IMR-90 (cell line): ENCODE measurements around the gene KAZN. TPM values are rescaled to one million over a fixed set of nuclear protein-coding genes. Genes with fewer than 3 reads are reported as not detected.

ENCODE experiments used
- ATAC-seq: fragments of 200-7000 bp; cut with Tn5 transposase; 2 replicates; pipeline ENCODE4 v1.9.1; 2020; ENCODE audit warnings: low read depth, mild to moderate bottlenecking, moderate library complexity
- BruUV-seq: library from RNA; stranded (reverse); fragments of 400-500 nt; replicated peaks from 2 replicates; lab custom pipeline; 2021; lab: Mats Ljungman, UMichigan
- CTCF ChIA-PET: fragments of 300-600 bp; formaldehyde crosslinking; extraction: SDS; loops from one replicate; lab custom pipeline; 2021; ENCODE audit warnings: antibody characterized with exemption; lab: Yijun Ruan, JAX
- POLR2A ChIA-PET: fragments of 300-600 bp; sonication (Branson Sonifier 250); formaldehyde crosslinking; loops from one replicate; lab custom pipeline; 2022; ENCODE audit warnings: antibody characterized with exemption; ENCODE audit not compliant: unreplicated experiment; lab: Charles Lee
- DNase-seq: peaks from one replicate; pipeline ENCODE4 v3.0.0; 2013
- H2AFZ ChIP-seq: replicated peaks from 2 replicates; pipeline ENCODE3; 2013; ENCODE audit warnings: low read length, mild to moderate bottlenecking; ENCODE audit not compliant: poor library complexity
- H2AK5ac ChIP-seq: 2 replicates; pipeline ENCODE4 v1.6.1; 2013; ENCODE audit warnings: low read depth, low read length, inconsistent platforms
- H2AK9ac ChIP-seq: replicated peaks from 2 replicates; pipeline ENCODE3; 2013; ENCODE audit warnings: mild to moderate bottlenecking, low read depth, low read length, moderate library complexity; ENCODE audit not compliant: poor library complexity
- H2BK120ac ChIP-seq: 2 replicates; pipeline ENCODE4 v1.6.1; 2013; ENCODE audit warnings: low read depth, low read length, inconsistent platforms
- H2BK15ac ChIP-seq: 3 replicates; pipeline ENCODE4 v1.6.1; 2013; ENCODE audit warnings: low read depth, low read length, inconsistent platforms
- H2BK20ac ChIP-seq: 2 replicates; pipeline ENCODE4 v1.6.1; 2013; ENCODE audit warnings: low read depth, mild to moderate bottlenecking, inconsistent platforms, low read length, moderate library complexity
- H2BK5ac ChIP-seq: 2 replicates; pipeline ENCODE4 v1.6.1; 2013; ENCODE audit warnings: mild to moderate bottlenecking, low read depth, low read length, inconsistent platforms; ENCODE audit not compliant: poor library complexity, severe bottlenecking
- H3K14ac ChIP-seq: replicated peaks from 2 replicates; pipeline ENCODE4 v1.6.1; 2013; ENCODE audit warnings: low read depth, low read length, inconsistent platforms
- H3K18ac ChIP-seq: 2 replicates; pipeline ENCODE4 v1.6.1; 2013; ENCODE audit warnings: low read depth, low read length, control low read depth
- H3K23ac ChIP-seq: 2 replicates; pipeline ENCODE4 v1.6.1; 2013; ENCODE audit warnings: low read depth, low read length, inconsistent platforms
- H3K27ac ChIP-seq: 2 replicates; pipeline ENCODE4 v1.5.1; 2013; ENCODE audit warnings: mild to moderate bottlenecking, control low read depth, low read length; ENCODE audit not compliant: insufficient read depth
- H3K27me3 ChIP-seq: 2 replicates; pipeline ENCODE4 v1.6.1; 2013; ENCODE audit warnings: low read length; ENCODE audit not compliant: control insufficient read depth, insufficient read depth
- H3K36me3 ChIP-seq: 2 replicates; pipeline ENCODE4 v1.6.1; 2013; ENCODE audit warnings: low read length, mixed read lengths; ENCODE audit not compliant: control insufficient read depth, insufficient read depth
- H3K4ac ChIP-seq: 2 replicates; pipeline ENCODE4 v1.6.1; 2013; ENCODE audit warnings: low read depth, low read length, inconsistent platforms
- H3K4me1 ChIP-seq: 2 replicates; pipeline ENCODE4 v1.6.1; 2013; ENCODE audit warnings: low read length, mixed read lengths; ENCODE audit not compliant: control insufficient read depth, insufficient read depth
- H3K4me2 ChIP-seq: 2 replicates; pipeline ENCODE4 v1.6.1; 2013; ENCODE audit warnings: low read depth, mild to moderate bottlenecking, control low read depth, low read length, moderate library complexity
- H3K4me3 ChIP-seq: 2 replicates; pipeline ENCODE4 v1.5.1; 2013; ENCODE audit warnings: low read depth, mild to moderate bottlenecking, control low read depth, low read length, moderate library complexity; ENCODE audit not compliant: insufficient read depth
- H3K56ac ChIP-seq: 2 replicates; pipeline ENCODE4 v1.6.1; 2013; ENCODE audit warnings: low read length, inconsistent platforms; ENCODE audit not compliant: insufficient read depth; ENCODE audit errors: extremely low read depth
- H3K79me1 ChIP-seq, 2 experiments: 2 replicates each; pipeline ENCODE4 v1.6.1; 2013; ENCODE audit warnings: low read length in 2 of 2, inconsistent platforms in 1 of 2, low read depth in 1 of 2
- H3K9ac ChIP-seq: 2 replicates; pipeline ENCODE4 v1.6.1; 2013; ENCODE audit warnings: low read depth, low read length, control low read depth
- H3K9me1 ChIP-seq: 2 replicates; pipeline ENCODE4 v1.6.1; 2013; ENCODE audit warnings: low read length, inconsistent platforms; ENCODE audit not compliant: insufficient read depth
- H3K9me3 ChIP-seq: 2 replicates; pipeline ENCODE4 v1.6.1; 2013; ENCODE audit warnings: low read length; ENCODE audit not compliant: control insufficient read depth, insufficient read depth
- H4K20me1 ChIP-seq: 2 replicates; pipeline ENCODE4 v1.6.1; 2013; ENCODE audit warnings: low read length, inconsistent platforms; ENCODE audit not compliant: insufficient read depth
- H4K5ac ChIP-seq: 2 replicates; pipeline ENCODE4 v1.6.1; 2013; ENCODE audit warnings: mild to moderate bottlenecking, low read depth, low read length, control low read depth
- H4K8ac ChIP-seq, 2 experiments: 2 replicates each; pipeline ENCODE4 v1.6.1; 2013; ENCODE audit warnings: low read depth in 2 of 2, low read length in 2 of 2, control low read depth in 1 of 2, inconsistent platforms in 1 of 2
- H4K91ac ChIP-seq: 2 replicates; pipeline ENCODE4 v1.6.1; 2013; ENCODE audit warnings: low read depth, low read length, inconsistent platforms; ENCODE audit not compliant: insufficient read depth
- BHLHE40 ChIP-seq: fragments of 150-350 bp; IDR thresholded peaks from 2 replicates; pipeline ENCODE4 v1.6.1; 2016; ENCODE audit warnings: mild to moderate bottlenecking, low read depth, low read length
- CEBPB ChIP-seq: IDR thresholded peaks from 2 replicates; pipeline ENCODE4 v1.6.1; 2012; ENCODE audit warnings: low read depth, low read length, improper control_type of control experiment
- CHD1 ChIP-seq: IDR thresholded peaks from 2 replicates; pipeline ENCODE4 v1.6.1; 2012; ENCODE audit warnings: low read depth, low read length, improper control_type of control experiment
- CTCF ChIP-seq: conservative IDR thresholded peaks from 2 replicates; pipeline ENCODE4 v1.5.1; 2012; ENCODE audit warnings: mild to moderate bottlenecking, low read depth, low read length, improper control_type of control experiment
- FOS ChIP-seq: fragments of 150-350 bp; IDR thresholded peaks from 2 replicates; pipeline ENCODE4 v1.6.1; 2016; ENCODE audit warnings: low read depth, low read length
- MAFK ChIP-seq: IDR thresholded peaks from 2 replicates; pipeline ENCODE4 v1.6.1; 2012; ENCODE audit warnings: low read depth, low read length, improper control_type of control experiment
- MXI1 ChIP-seq: IDR thresholded peaks from 2 replicates; pipeline ENCODE4 v1.6.1; 2012; ENCODE audit warnings: low read depth, mild to moderate bottlenecking, low read length, moderate library complexity, borderline replicate concordance
- NFE2L2 ChIP-seq: fragments of 150-350 bp; IDR thresholded peaks from 2 replicates; pipeline ENCODE4 v1.6.1; 2016; ENCODE audit warnings: low read depth, mild to moderate bottlenecking, low read length
- POLR2A ChIP-seq: IDR thresholded peaks from 2 replicates; pipeline ENCODE4 v1.6.1; 2012; ENCODE audit warnings: mild to moderate bottlenecking, low read depth, low read length
- RAD21 ChIP-seq: IDR thresholded peaks from 2 replicates; pipeline ENCODE4 v1.6.1; 2012; ENCODE audit warnings: low read length, improper control_type of control experiment
- RFX5 ChIP-seq: IDR thresholded peaks from 2 replicates; pipeline ENCODE4 v1.8.0; 2012; ENCODE audit warnings: low read depth, mild to moderate bottlenecking, low read length, moderate library complexity
- SMC3 ChIP-seq: fragments of 150-350 bp; IDR thresholded peaks from 2 replicates; pipeline ENCODE4 v1.6.1; 2016; ENCODE audit warnings: low read depth, mild to moderate bottlenecking, antibody characterized with exemption, low read length, moderate library complexity
- USF2 ChIP-seq: fragments of 150-350 bp; IDR thresholded peaks from 2 replicates; pipeline ENCODE4 v1.6.1; 2017; ENCODE audit warnings: mild to moderate bottlenecking, antibody characterized with exemption, low read length, low read depth
- WGBS, 2 experiments: methylation state at CpG; one replicate each; pipeline versions ENCODE4 v1.1.5 to v1.1.7; 2013; ENCODE audit warnings: missing lambda C conversion rate in 2 of 2; ENCODE audit not compliant: insufficient read length in 1 of 2; ENCODE audit errors: extremely low coverage in 2 of 2; 5-methylcytosine and 5-hydroxymethylcytosine counted together
- dilution Hi-C: fragments of 300-500 bp; cut with HindIII; formaldehyde crosslinking; loops from one replicate; pipeline ENCODE4 v1.14.3; 2018; ENCODE audit warnings: low sequenced_read_pairs; ENCODE audit not compliant: unreplicated experiment
- in situ Hi-C: fragments of 300-500 bp; cut with MboI; formaldehyde crosslinking; loops from 3 replicates; pipeline ENCODE4 v1.14.3; 2019; ENCODE audit warnings: low sequenced_read_pairs, inconsistent platforms, mixed read lengths
- intact Hi-C: fragments of 100-400 bp; cut with micrococcal nuclease; formaldehyde crosslinking; loops from 2 replicates; pipeline ENCODE4 v1.10.0; 2022
- polyA plus RNA-seq, 3 experiments: library from polyadenylated mRNA; depleted of rRNA; stranded (reverse); fragments of >200 nt; gene quantifications; 2 replicates each; pipeline ENCODE4 v1.2.3, GENCODE V29; 2012; ENCODE audit warnings: low replicate concordance in 1 of 3
- total RNA-seq: library from RNA; depleted of rRNA; stranded (reverse); fragments of >200 nt; gene quantifications from 2 replicates; pipeline ENCODE4 v1.2.3, GENCODE V29; 2012

KAZN gene
- total and polyA plus RNA-seq, 2 of the 4 experiments (the other 2 are of a cell fraction) = 5.2 to 10.5 TPM

- H2AK5ac ChIP-seq = no peak overlapping the region
- H4K8ac ChIP-seq = no peak overlapping the region
- no peak overlapping the region for H2BK15ac ChIP-seq
- intact Hi-C loops (no loop called here), in situ Hi-C loops (no loop called here), dilution Hi-C loops (no loop called here)
- no peak for DNase-seq
- H3K4ac ChIP-seq = no peak overlapping the region
- H4K91ac ChIP-seq = no peak overlapping the region
- CTCF ChIA-PET = interaction anchor here (1.0 kb wide), 1 partner anchor 8 kb away, joined by 4 read pairs; no protein-coding TSS in a partner anchor
- no peak overlapping the region for H2AFZ ChIP-seq
- no peaks in the 10 kb centered on the region for H3K9me3 ChIP-seq
- no peaks in the 10 kb centered on the region for H3K9me1 ChIP-seq
- H3K36me3 ChIP-seq = no peaks in the 10 kb centered on the region
- POLR2A ChIA-PET = no interaction called here
- no peaks in the 10 kb centered on the region for H3K79me1 ChIP-seq
- no peak overlapping the region for H3K14ac ChIP-seq
- H3K27ac ChIP-seq = no peak overlapping the region
- no peak overlapping the region for H3K18ac ChIP-seq
- BruUV-seq = no TSS peak
- H3K27me3 ChIP-seq = peaks cover 5% of the 10 kb centered on the region
- H3K4me3 ChIP-seq = no peak overlapping the region
- H3K56ac ChIP-seq = no peak overlapping the region
- TF ChIP-seq CHD1 = no peak
- TF ChIP-seq CEBPB = no peak
- TF ChIP-seq CTCF = no peak
- no peak for TF ChIP-seq RAD21
- TF ChIP-seq POLR2A = no peak
- TF ChIP-seq SMC3 = no peak
- no peak for TF ChIP-seq USF2
- no peak for TF ChIP-seq BHLHE40
- TF ChIP-seq RFX5 = no peak
- TF ChIP-seq MAFK = no peak
- no peak for TF ChIP-seq NFE2L2
- no peak for TF ChIP-seq MXI1
- no peak for TF ChIP-seq FOS
- H2BK120ac ChIP-seq = no peak overlapping the region
- H4K5ac ChIP-seq = no peak overlapping the region
- no peak overlapping the region for H2AK9ac ChIP-seq
- H4K20me1 ChIP-seq = no peaks in the 10 kb centered on the region
- no peak for ATAC-seq
- no peak overlapping the region for H2BK5ac ChIP-seq
- H3K4me2 ChIP-seq = no peak overlapping the region
- WGBS, 2 experiments = no CpG with 5 or more reads among the region's 7 CpGs
- H3K23ac ChIP-seq = no peak overlapping the region
- no peaks in the 10 kb centered on the region for H3K4me1 ChIP-seq
- no peak overlapping the region for H2BK20ac ChIP-seq
- no peak overlapping the region for H3K9ac ChIP-seq
Observed at GRCh38 chr1:14788080-14788479, 189.6 kb downstream of the KAZN start.
